HEK293 (cell line): Measurements from ENCODE around the gene SLC27A3.

Source experiments
- FEZF1 ChIP-seq: fragments of 450-650 bp; formaldehyde crosslinking; IDR thresholded peaks from 2 replicates; pipeline ENCODE4 v1.5.1; 2016; ENCODE audit warnings: missing biosample characterization, missing genetic modification characterization
- GLIS1 ChIP-seq: fragments of 450-650 bp; formaldehyde crosslinking; IDR thresholded peaks from 2 replicates; pipeline ENCODE4 v1.5.1; 2016; ENCODE audit warnings: missing biosample characterization, missing genetic modification characterization
- HOXD13 ChIP-seq: sonication (generic); formaldehyde crosslinking; IDR thresholded peaks from 2 replicates; pipeline ENCODE4 v1.8.0; 2022; ENCODE audit warnings: missing genetic modification reagents, borderline replicate concordance
- KLF9 ChIP-seq: fragments of 450-650 bp; formaldehyde crosslinking; IDR thresholded peaks from 2 replicates; pipeline ENCODE4 v1.5.1; 2016; ENCODE audit warnings: missing biosample characterization, missing genetic modification characterization, low read depth
- SALL2 ChIP-seq: fragments of 450-650 bp; formaldehyde crosslinking; IDR thresholded peaks from 2 replicates; pipeline ENCODE4 v1.5.0; 2017; ENCODE audit warnings: missing biosample characterization, mild to moderate bottlenecking, missing genetic modification characterization, borderline replicate concordance
- SCRT1 ChIP-seq: fragments of 450-650 bp; formaldehyde crosslinking; IDR thresholded peaks from 2 replicates; pipeline ENCODE4 v1.5.1; 2016; ENCODE audit warnings: missing biosample characterization, missing genetic modification characterization, borderline replicate concordance
- SCRT2 ChIP-seq: fragments of 450-650 bp; formaldehyde crosslinking; IDR thresholded peaks from 2 replicates; pipeline ENCODE4 v1.5.1; 2016; ENCODE audit warnings: missing biosample characterization, missing genetic modification characterization
- SP3 ChIP-seq: fragments of 450-650 bp; formaldehyde crosslinking; IDR thresholded peaks from 2 replicates; pipeline ENCODE4 v1.5.1; 2016; ENCODE audit warnings: missing biosample characterization, missing genetic modification characterization
- YY1 ChIP-seq: fragments of 450-650 bp; formaldehyde crosslinking; IDR thresholded peaks from 2 replicates; pipeline ENCODE4 v1.5.1; 2018; ENCODE audit warnings: missing biosample characterization, missing genetic modification characterization
- ZBTB17 ChIP-seq: fragments of 450-650 bp; formaldehyde crosslinking; IDR thresholded peaks from 2 replicates; pipeline ENCODE4 v1.5.1; 2016; ENCODE audit warnings: missing biosample characterization, missing genetic modification characterization
- ZFHX2 ChIP-seq: fragments of 450-650 bp; formaldehyde crosslinking; conservative IDR thresholded peaks from 2 replicates; pipeline ENCODE4 v1.5.1; 2016; ENCODE audit warnings: missing biosample characterization, missing genetic modification characterization
- ZNF138 ChIP-seq: fragments of 450-650 bp; formaldehyde crosslinking; IDR thresholded peaks from 2 replicates; pipeline ENCODE4 v1.5.1; 2016; ENCODE audit warnings: missing biosample characterization, missing genetic modification characterization, borderline replicate concordance
- ZNF174 ChIP-seq: fragments of 450-650 bp; formaldehyde crosslinking; IDR thresholded peaks from 2 replicates; pipeline ENCODE4 v1.5.0; 2017; ENCODE audit warnings: missing biosample characterization, mild to moderate bottlenecking, missing genetic modification characterization
- ZNF221 ChIP-seq: fragments of 450-650 bp; formaldehyde crosslinking; IDR thresholded peaks from 2 replicates; pipeline ENCODE4 v1.5.1; 2017; ENCODE audit warnings: missing biosample characterization, missing genetic modification characterization, borderline replicate concordance
- ZNF324 ChIP-seq: fragments of 450-650 bp; formaldehyde crosslinking; IDR thresholded peaks from 2 replicates; pipeline ENCODE4 v1.5.1; 2016; ENCODE audit warnings: missing biosample characterization, missing genetic modification characterization
- ZNF510 ChIP-seq: fragments of 450-650 bp; formaldehyde crosslinking; IDR thresholded peaks from 2 replicates; pipeline ENCODE4 v1.5.1; 2018; ENCODE audit warnings: mild to moderate bottlenecking, missing genetic modification characterization, missing biosample characterization; ENCODE audit not compliant: insufficient replicate concordance
- ZNF514 ChIP-seq: fragments of 450-650 bp; formaldehyde crosslinking; IDR thresholded peaks from 2 replicates; pipeline ENCODE4 v1.5.1; 2016; ENCODE audit warnings: missing biosample characterization, missing genetic modification characterization
- ZNF585B ChIP-seq: fragments of 450-650 bp; formaldehyde crosslinking; IDR thresholded peaks from 2 replicates; pipeline ENCODE4 v1.5.1; 2016; ENCODE audit warnings: missing biosample characterization, missing genetic modification characterization
- ZNF596 ChIP-seq: fragments of 450-650 bp; IDR thresholded peaks from 2 replicates; pipeline ENCODE4 v1.5.0; 2018; ENCODE audit warnings: missing biosample characterization, mild to moderate bottlenecking, missing genetic modification characterization, moderate library complexity
- ZNF600 ChIP-seq: fragments of 450-650 bp; formaldehyde crosslinking; IDR thresholded peaks from 2 replicates; pipeline ENCODE4 v1.5.1; 2016; ENCODE audit warnings: missing biosample characterization, missing genetic modification characterization
- ZNF654 ChIP-seq: fragments of 450-650 bp; formaldehyde crosslinking; IDR thresholded peaks from 2 replicates; pipeline ENCODE4 v1.5.1; 2016; ENCODE audit warnings: low read depth, missing biosample characterization, missing genetic modification characterization
- ZNF670 ChIP-seq: fragments of 450-650 bp; formaldehyde crosslinking; IDR thresholded peaks from 2 replicates; pipeline ENCODE4 v1.5.1; 2016; ENCODE audit warnings: missing biosample characterization, missing genetic modification characterization, low read depth
- ZNF830 ChIP-seq: fragments of 450-650 bp; IDR thresholded peaks from 2 replicates; pipeline ENCODE4 v1.5.0; 2018; ENCODE audit warnings: missing biosample characterization, missing genetic modification characterization, low read depth, mild to moderate bottlenecking, moderate library complexity
- ZSCAN23 ChIP-seq: fragments of 450-650 bp; formaldehyde crosslinking; IDR thresholded peaks from 2 replicates; pipeline ENCODE4 v1.5.1; 2016; ENCODE audit warnings: missing biosample characterization, missing genetic modification characterization
- TF ChIP-seq, protein P1 (sequence below): fragments of 450-650 bp; formaldehyde crosslinking; IDR thresholded peaks from 2 replicates; pipeline ENCODE4 v1.5.0; 2017; ENCODE audit warnings: missing biosample characterization, missing genetic modification characterization, borderline replicate concordance
- TF ChIP-seq, protein P2 (sequence below): fragments of 450-650 bp; formaldehyde crosslinking; IDR thresholded peaks from 2 replicates; pipeline ENCODE4 v1.5.1; 2017; ENCODE audit warnings: missing biosample characterization, missing genetic modification characterization
- TF ChIP-seq, protein P3 (sequence below): fragments of 450-650 bp; formaldehyde crosslinking; IDR thresholded peaks from 2 replicates; pipeline ENCODE4 v1.5.1; 2016; ENCODE audit warnings: missing biosample characterization, missing genetic modification characterization
- TF ChIP-seq, protein P4 (sequence below): fragments of 450-650 bp; formaldehyde crosslinking; IDR thresholded peaks from 2 replicates; pipeline ENCODE4 v1.5.1; 2016; ENCODE audit warnings: missing biosample characterization, missing genetic modification characterization
- TF ChIP-seq, protein P5 (sequence below): fragments of 450-650 bp; formaldehyde crosslinking; IDR thresholded peaks from 2 replicates; pipeline ENCODE4 v1.5.1; 2016; ENCODE audit warnings: missing biosample characterization, missing genetic modification characterization

SLC27A3 gene

DNA sequence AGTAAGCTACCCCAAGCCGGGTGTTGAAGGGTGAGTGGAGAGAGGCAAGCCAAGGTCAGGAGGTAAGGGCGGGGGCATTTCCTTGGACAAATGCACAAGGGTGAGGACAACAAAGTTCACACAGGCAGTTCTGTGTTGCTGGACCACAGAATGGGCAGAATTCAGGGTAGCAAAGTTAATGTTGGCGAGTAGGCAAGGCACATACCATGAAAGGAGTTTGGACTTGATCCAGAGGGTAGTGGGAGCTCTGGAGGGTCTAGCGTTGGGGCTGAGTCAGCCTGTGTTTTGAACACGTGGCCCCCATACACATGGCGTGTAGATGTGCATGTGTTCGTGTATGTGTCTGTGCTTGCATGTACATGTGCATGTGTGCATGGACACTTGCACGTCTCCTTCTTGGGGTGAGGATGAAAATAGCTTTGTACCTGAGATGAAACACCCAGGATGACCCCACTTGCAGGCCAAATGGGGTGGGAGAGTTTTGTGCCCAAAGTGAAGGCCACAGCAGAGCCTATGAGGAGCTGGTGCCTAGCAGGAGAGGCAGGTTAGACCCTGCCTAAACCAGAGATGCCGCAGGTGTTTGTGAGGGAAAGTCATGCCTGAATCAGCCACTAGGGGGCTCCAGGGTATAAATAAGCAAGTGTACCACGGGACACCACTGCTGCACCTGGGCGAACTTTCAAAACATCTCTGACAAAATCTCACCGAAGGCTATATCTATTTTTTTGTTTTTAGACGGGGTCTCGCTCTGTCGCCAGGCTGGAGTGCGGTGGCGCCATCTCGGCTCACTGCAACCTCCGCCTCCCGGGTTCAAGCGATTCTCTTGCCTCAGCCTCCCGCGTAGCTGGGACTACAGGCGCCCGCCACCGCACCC lies 21.8 kb downstream of the SLC27A3 start (continued):
- TF ChIP-seq, protein P1, sequence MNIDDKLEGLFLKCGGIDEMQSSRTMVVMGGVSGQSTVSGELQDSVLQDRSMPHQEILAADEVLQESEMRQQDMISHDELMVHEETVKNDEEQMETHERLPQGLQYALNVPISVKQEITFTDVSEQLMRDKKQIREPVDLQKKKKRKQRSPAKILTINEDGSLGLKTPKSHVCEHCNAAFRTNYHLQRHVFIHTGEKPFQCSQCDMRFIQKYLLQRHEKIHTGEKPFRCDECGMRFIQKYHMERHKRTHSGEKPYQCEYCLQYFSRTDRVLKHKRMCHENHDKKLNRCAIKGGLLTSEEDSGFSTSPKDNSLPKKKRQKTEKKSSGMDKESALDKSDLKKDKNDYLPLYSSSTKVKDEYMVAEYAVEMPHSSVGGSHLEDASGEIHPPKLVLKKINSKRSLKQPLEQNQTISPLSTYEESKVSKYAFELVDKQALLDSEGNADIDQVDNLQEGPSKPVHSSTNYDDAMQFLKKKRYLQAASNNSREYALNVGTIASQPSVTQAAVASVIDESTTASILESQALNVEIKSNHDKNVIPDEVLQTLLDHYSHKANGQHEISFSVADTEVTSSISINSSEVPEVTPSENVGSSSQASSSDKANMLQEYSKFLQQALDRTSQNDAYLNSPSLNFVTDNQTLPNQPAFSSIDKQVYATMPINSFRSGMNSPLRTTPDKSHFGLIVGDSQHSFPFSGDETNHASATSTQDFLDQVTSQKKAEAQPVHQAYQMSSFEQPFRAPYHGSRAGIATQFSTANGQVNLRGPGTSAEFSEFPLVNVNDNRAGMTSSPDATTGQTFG (tag by site-specific recombination) = no peak
- TF ChIP-seq ZNF654 (tag by site-specific recombination) (peak; percentile 67), ZSCAN23 (no peak), ZNF670 (tag by site-specific recombination) (no peak), ZBTB17 (tag by site-specific recombination) (no peak), ZNF600 (tag by site-specific recombination) (no peak), ZNF324 (tag by site-specific recombination) (no peak), ZNF514 (tag by site-specific recombination) (no peak), FEZF1 (tag by site-specific recombination) (no peak), ZNF221 (tag by site-specific recombination) (no peak), ZNF510 (tag by site-specific recombination) (no peak), ZNF138 (tag by site-specific recombination) (no peak), SCRT1 (peak; percentile 92), HOXD13 (CRISPR knock-in tag) (no peak), ZNF830 (tag by site-specific recombination) (no peak), ZNF585B (tag by site-specific recombination) (no peak), ZFHX2 (tag by site-specific recombination) (no peak), SP3 (tag by site-specific recombination) (no peak), SCRT2 (tag by site-specific recombination) (peak; percentile 95), SALL2 (tag by site-specific recombination) (no peak), ZNF596 (tag by site-specific recombination) (no peak), KLF9 (tag by site-specific recombination) (no peak), GLIS1 (tag by site-specific recombination) (no peak), ZNF174 (tag by site-specific recombination) (no peak), YY1 (tag by site-specific recombination) (no peak)
- TF ChIP-seq, protein P2, sequence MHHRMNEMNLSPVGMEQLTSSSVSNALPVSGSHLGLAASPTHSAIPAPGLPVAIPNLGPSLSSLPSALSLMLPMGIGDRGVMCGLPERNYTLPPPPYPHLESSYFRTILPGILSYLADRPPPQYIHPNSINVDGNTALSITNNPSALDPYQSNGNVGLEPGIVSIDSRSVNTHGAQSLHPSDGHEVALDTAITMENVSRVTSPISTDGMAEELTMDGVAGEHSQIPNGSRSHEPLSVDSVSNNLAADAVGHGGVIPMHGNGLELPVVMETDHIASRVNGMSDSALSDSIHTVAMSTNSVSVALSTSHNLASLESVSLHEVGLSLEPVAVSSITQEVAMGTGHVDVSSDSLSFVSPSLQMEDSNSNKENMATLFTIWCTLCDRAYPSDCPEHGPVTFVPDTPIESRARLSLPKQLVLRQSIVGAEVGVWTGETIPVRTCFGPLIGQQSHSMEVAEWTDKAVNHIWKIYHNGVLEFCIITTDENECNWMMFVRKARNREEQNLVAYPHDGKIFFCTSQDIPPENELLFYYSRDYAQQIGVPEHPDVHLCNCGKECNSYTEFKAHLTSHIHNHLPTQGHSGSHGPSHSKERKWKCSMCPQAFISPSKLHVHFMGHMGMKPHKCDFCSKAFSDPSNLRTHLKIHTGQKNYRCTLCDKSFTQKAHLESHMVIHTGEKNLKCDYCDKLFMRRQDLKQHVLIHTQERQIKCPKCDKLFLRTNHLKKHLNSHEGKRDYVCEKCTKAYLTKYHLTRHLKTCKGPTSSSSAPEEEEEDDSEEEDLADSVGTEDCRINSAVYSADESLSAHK = no peak
- TF ChIP-seq, protein P3, sequence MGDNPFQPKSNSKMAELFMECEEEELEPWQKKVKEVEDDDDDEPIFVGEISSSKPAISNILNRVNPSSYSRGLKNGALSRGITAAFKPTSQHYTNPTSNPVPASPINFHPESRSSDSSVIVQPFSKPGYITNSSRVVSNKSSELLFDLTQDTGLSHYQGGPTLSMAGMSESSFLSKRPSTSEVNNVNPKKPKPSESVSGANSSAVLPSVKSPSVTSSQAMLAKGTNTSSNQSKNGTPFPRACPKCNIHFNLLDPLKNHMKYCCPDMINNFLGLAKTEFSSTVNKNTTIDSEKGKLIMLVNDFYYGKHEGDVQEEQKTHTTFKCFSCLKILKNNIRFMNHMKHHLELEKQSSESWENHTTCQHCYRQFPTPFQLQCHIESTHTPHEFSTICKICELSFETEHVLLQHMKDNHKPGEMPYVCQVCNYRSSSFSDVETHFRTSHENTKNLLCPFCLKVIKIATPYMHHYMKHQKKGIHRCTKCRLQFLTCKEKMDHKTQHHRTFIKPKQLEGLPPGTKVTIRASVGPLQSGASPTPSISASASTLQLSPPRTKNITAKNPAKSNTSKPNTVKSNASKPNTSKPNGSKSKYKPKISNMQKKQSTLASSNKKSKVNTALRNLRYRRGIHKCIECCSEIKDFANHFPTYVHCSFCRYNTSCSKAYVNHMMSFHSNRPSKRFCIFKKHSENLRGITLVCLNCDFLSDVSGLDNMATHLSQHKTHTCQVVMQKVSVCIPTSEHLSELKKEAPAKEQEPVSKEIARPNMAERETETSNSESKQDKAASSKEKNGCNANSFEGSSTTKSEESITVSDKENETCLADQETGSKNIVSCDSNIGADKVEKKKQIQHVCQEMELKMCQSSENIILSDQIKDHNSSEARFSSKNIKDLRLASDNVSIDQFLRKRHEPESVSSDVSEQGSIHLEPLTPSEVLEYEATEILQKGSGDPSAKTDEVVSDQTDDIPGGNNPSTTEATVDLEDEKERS (tag by site-specific recombination) = 0 out of 2 replicates have a peak, but pooled peaks have one; percentile 29
- TF ChIP-seq, protein P4, sequence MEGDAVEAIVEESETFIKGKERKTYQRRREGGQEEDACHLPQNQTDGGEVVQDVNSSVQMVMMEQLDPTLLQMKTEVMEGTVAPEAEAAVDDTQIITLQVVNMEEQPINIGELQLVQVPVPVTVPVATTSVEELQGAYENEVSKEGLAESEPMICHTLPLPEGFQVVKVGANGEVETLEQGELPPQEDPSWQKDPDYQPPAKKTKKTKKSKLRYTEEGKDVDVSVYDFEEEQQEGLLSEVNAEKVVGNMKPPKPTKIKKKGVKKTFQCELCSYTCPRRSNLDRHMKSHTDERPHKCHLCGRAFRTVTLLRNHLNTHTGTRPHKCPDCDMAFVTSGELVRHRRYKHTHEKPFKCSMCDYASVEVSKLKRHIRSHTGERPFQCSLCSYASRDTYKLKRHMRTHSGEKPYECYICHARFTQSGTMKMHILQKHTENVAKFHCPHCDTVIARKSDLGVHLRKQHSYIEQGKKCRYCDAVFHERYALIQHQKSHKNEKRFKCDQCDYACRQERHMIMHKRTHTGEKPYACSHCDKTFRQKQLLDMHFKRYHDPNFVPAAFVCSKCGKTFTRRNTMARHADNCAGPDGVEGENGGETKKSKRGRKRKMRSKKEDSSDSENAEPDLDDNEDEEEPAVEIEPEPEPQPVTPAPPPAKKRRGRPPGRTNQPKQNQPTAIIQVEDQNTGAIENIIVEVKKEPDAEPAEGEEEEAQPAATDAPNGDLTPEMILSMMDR (tag by site-specific recombination) = peak; percentile 78
- TF ChIP-seq, protein P5, sequence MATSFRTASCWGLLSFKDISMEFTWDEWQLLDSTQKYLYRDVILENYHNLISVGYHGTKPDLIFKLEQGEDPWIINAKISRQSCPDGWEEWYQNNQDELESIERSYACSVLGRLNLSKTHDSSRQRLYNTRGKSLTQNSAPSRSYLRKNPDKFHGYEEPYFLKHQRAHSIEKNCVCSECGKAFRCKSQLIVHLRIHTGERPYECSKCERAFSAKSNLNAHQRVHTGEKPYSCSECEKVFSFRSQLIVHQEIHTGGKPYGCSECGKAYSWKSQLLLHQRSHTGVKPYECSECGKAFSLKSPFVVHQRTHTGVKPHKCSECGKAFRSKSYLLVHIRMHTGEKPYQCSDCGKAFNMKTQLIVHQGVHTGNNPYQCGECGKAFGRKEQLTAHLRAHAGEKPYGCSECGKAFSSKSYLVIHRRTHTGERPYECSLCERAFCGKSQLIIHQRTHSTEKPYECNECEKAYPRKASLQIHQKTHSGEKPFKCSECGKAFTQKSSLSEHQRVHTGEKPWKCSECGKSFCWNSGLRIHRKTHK = no peak
